ENCODE results near the gene SLC22A5.

SLC22A5 gene

GRCh38 chr5:132365213-132365612 lies 4.3 kb upstream of the SLC22A5 start:
- DNase-seq (ENCODE audit: low read depth in 3 of 3) = no peak

- no peak for DNase-seq (ENCODE audit: low read depth in 3 of 3)
These were observed 1.3 kb upstream of the SLC22A5 start for GRCh38 chr5:132368186-132368585.

- DNase-seq (ENCODE audit: low read depth in 3 of 3) = no peak
These were observed 470 bp upstream of the SLC22A5 start for GRCh38 chr5:132369007-132369473.

GRCh38 chr5:132370181-132370970 lies 866 bp downstream of the SLC22A5 start:
- DNase-seq (ENCODE audit: low read depth in 3 of 3) = no peak

GRCh38 chr5:132370971-132371602 lies 1.6 kb downstream of the SLC22A5 start:
- DNase-seq (ENCODE audit: low read depth in 3 of 3) = no peak

- DNase-seq (ENCODE audit: low read depth in 3 of 3) = no peak
These were observed 2.1 kb downstream of the SLC22A5 start for GRCh38 chr5:132371603-132371994.

- DNase-seq (ENCODE audit: low read depth in 3 of 3) = no peak
These were observed 2.6 kb downstream of the SLC22A5 start for GRCh38 chr5:132372127-132372526.

- DNase-seq (ENCODE audit: low read depth in 3 of 3) = no peak
These were observed 3.0 kb downstream of the SLC22A5 start for GRCh38 chr5:132372542-132372941.

- no peak for DNase-seq (ENCODE audit: low read depth in 3 of 3)
These were observed 6.4 kb downstream of the SLC22A5 start for GRCh38 chr5:132375957-132376356.

GRCh38 chr5:132376694-132377641 lies 7.5 kb downstream of the SLC22A5 start:
- no peak for DNase-seq (ENCODE audit: low read depth in 3 of 3)

GRCh38 chr5:132377738-132378137 lies 8.2 kb downstream of the SLC22A5 start:
- DNase-seq (ENCODE audit: low read depth in 3 of 3) = no peak

GRCh38 chr5:132378580-132378979 lies 9.1 kb downstream of the SLC22A5 start:
- no peak for DNase-seq (ENCODE audit: low read depth in 3 of 3)

GRCh38 chr5:132380047-132380446 lies 10.5 kb downstream of the SLC22A5 start:
- no peak for DNase-seq (ENCODE audit: low read depth in 3 of 3)

GRCh38 chr5:132380741-132381140 lies 11.2 kb downstream of the SLC22A5 start:
- no peak for DNase-seq (ENCODE audit: low read depth in 3 of 3)

- no peak for DNase-seq (ENCODE audit: low read depth in 3 of 3)
These were observed 12.1 kb downstream of the SLC22A5 start for GRCh38 chr5:132381614-132382013.

GRCh38 chr5:132383261-132383660 lies 13.8 kb downstream of the SLC22A5 start:
- no peak for DNase-seq (ENCODE audit: low read depth in 3 of 3)

- DNase-seq (ENCODE audit: low read depth in 3 of 3) = no peak
These were observed 14.5 kb downstream of the SLC22A5 start for GRCh38 chr5:132383984-132384383.

GRCh38 chr5:132384506-132385050 lies 15.1 kb downstream of the SLC22A5 start:
- no peak for DNase-seq (ENCODE audit: low read depth in 3 of 3)

- DNase-seq (ENCODE audit: low read depth in 3 of 3) = peak in 2 of 3 experiments; percentile 30 to 41
These were observed 16.0 kb downstream of the SLC22A5 start for GRCh38 chr5:132385326-132386105.

- DNase-seq (ENCODE audit: low read depth in 3 of 3) = peak; percentile 51 to 64 (median 62)
These were observed 17.3 kb downstream of the SLC22A5 start for GRCh38 chr5:132386644-132387286.

Measured in stimulated activated CD4-positive, alpha-beta T cell treated with anti-CD3 and anti-CD28 coated beads, TNF-alpha, amount 100 ng/mL, for 4 hours (primary cell).